Activated CD4-positive, alpha-beta T cell treated with anti-CD3 and anti-CD28 coated beads for 36 hours (primary cell): ENCODE data around the gene SUPT20H. TPM values are rescaled to one million over a fixed set of nuclear protein-coding genes. Genes with fewer than 3 reads are reported as not detected.
A peak's percentile ranks its signal among the peaks of the same experiment; 100 is the strongest.

Experiments
- ATAC-seq: fragments of 200-7000 bp; cut with Tn5 transposase; one replicate; pipeline ENCODE4 v1.10.0; 2021; ENCODE audit warnings: mild to moderate bottlenecking, moderate library complexity
- CTCF ChIA-PET: fragments of 350-600 bp; sonication (Branson Sonifier 250); formaldehyde crosslinking; loops from one replicate; lab custom pipeline; 2021; ENCODE audit warnings: antibody characterized with exemption; lab: Charles Lee
- POLR2A ChIA-PET: fragments of 350-600 bp; sonication (Branson Sonifier 250); formaldehyde crosslinking; loops from one replicate; lab custom pipeline; 2021; ENCODE audit warnings: antibody characterized with exemption, inconsistent platforms; lab: Charles Lee
- DNase-seq: peaks from one replicate; pipeline ENCODE4 v3.0.0-alpha.2; 2020
- H3K27ac Mint-ChIP-seq: one replicate; pipeline ENCODE4 v1.8.0; 2021; ENCODE audit warnings: mixed read lengths
- H3K27me3 Mint-ChIP-seq: one replicate; pipeline ENCODE4 v1.8.0; 2021; ENCODE audit warnings: mixed read lengths
- H3K36me3 Mint-ChIP-seq: one replicate; pipeline ENCODE4 v1.8.0; 2021; ENCODE audit warnings: low read depth, mixed read lengths
- H3K4me1 Mint-ChIP-seq: one replicate; pipeline ENCODE4 v1.8.0; 2021; ENCODE audit warnings: mixed read lengths
- H3K4me3 Mint-ChIP-seq: one replicate; pipeline ENCODE4 v1.8.0; 2021; ENCODE audit warnings: mild to moderate bottlenecking, moderate library complexity, mixed read lengths
- H3K9me3 Mint-ChIP-seq: one replicate; pipeline ENCODE4 v1.8.0; 2021; ENCODE audit warnings: low read depth, mixed read lengths
- intact Hi-C, 2 experiments: fragments of 100-400 bp; cut with DNase I in 1 of 2; cut with micrococcal nuclease in 1 of 2; formaldehyde crosslinking; loops; one replicate each; pipeline versions ENCODE4 v1.14.2 to v1.15.1; 2022 to 2024; cut with DNase I, micrococcal nuclease
- total RNA-seq, 2 experiments: library from RNA; stranded (reverse); gene quantifications; one replicate each; pipeline ENCODE4 v1.2.3, GENCODE V29; 2021

The SUPT20H gene
- total RNA-seq: 10 to 100 TPM; 67.2 to 69.4 TPM

GRCh38 chr13:37058910-37059847, at the start of gene SUPT20H:
SUPT20H (minus strand) TSS chr13:37059688; CDS start chr13:37051490, 8,198 bp downstream.
- Mint-ChIP-seq H3K4me3 (peak within 1 kb of the TSS; percentile 98), H3K36me3 (peaks cover 27% of the 10 kb centered on the region), H3K4me1 (peaks cover 32% of the 10 kb centered on the region), H3K27me3 (no peaks in the 10 kb centered on the region), H3K9me3 (peaks cover 2% of the 10 kb centered on the region), H3K27ac (peak within 1 kb of the TSS; percentile 88)
- CTCF ChIA-PET: interaction anchor here (0.8 kb wide), 1 partner anchor 1982 kb away, joined by 4 read pairs; no protein-coding TSS in a partner anchor
- intact Hi-C loops: loop anchor here (1.0 to 5.0 kb wide), 7 partner anchors 60 to 1978 kb away; partner anchors contain the start of genes ALG5 (in 2 of the 2), UFM1 (in 2 of the 2) and RFXAP (in 1 of the 2)
- POLR2A ChIA-PET: no interaction called here
- ATAC-seq: peak; percentile 98
- peak; percentile 97 for DNase-seq

- ATAC-seq: no peak
- POLR2A ChIA-PET: no interaction called here
- no peak overlapping the region for H3K4me3 Mint-ChIP-seq
- no peak overlapping the region for H3K27ac Mint-ChIP-seq
- CTCF ChIA-PET: interaction anchor here (1.1 kb wide), 1 partner anchor 1461 kb away, joined by 3 read pairs; no protein-coding TSS in a partner anchor
- H3K36me3 Mint-ChIP-seq: no peaks in the 10 kb centered on the region
- H3K4me1 Mint-ChIP-seq: no peaks in the 10 kb centered on the region
- intact Hi-C loops: loop anchor here in 1 of 2 experiments (1.0 to 10.0 kb wide), 3 partner anchors 493 to 1764 kb away; no protein-coding TSS in a partner anchor
- H3K27me3 Mint-ChIP-seq: peaks cover 6% of the 10 kb centered on the region
- DNase-seq: no peak
- H3K9me3 Mint-ChIP-seq: no peaks in the 10 kb centered on the region
Observed at GRCh38 chr13:37109051-37109678, 49.7 kb upstream of the SUPT20H start.

- H3K27ac Mint-ChIP-seq: no peak overlapping the region
- no peak for ATAC-seq
- H3K36me3 Mint-ChIP-seq: no peaks in the 10 kb centered on the region
- ChIA-PET CTCF (interaction anchor here (1.1 kb wide), 1 partner anchor 1462 kb away, joined by 3 read pairs; no protein-coding TSS in a partner anchor), POLR2A (no interaction called here)
- H3K9me3 Mint-ChIP-seq: no peaks in the 10 kb centered on the region
- intact Hi-C loops: loop anchor here in 1 of 2 experiments (2.0 to 10.0 kb wide), 2 partner anchors 1477 to 1765 kb away; no protein-coding TSS in a partner anchor
- no peak overlapping the region for H3K4me3 Mint-ChIP-seq
- no peaks in the 10 kb centered on the region for H3K4me1 Mint-ChIP-seq
- H3K27me3 Mint-ChIP-seq: peaks cover 8% of the 10 kb centered on the region
- no peak for DNase-seq
Observed at GRCh38 chr13:37107868-37108267, 48.4 kb upstream of the SUPT20H start.

- ChIA-PET CTCF (no interaction called here), POLR2A (no interaction called here)
- Mint-ChIP-seq H3K4me3 (no peak overlapping the region), H3K4me1 (no peaks in the 10 kb centered on the region), H3K27ac (no peak overlapping the region), H3K36me3 (no peaks in the 10 kb centered on the region), H3K9me3 (no peaks in the 10 kb centered on the region), H3K27me3 (peaks cover 10% of the 10 kb centered on the region)
- intact Hi-C loops: loop anchor here in 1 of 2 experiments (10.0 kb wide), 1 partner anchor 1477 kb away; no protein-coding TSS in a partner anchor
- DNase-seq (no peak), ATAC-seq (no peak)
Observed at GRCh38 chr13:37107456-37107855, 48.0 kb upstream of the SUPT20H start.

- peaks cover 10% of the 10 kb centered on the region for H3K27me3 Mint-ChIP-seq
- H3K9me3 Mint-ChIP-seq: no peaks in the 10 kb centered on the region
- no peak for DNase-seq
- CTCF ChIA-PET: no interaction called here
- intact Hi-C loops: loop anchor here in 1 of 2 experiments (10.0 kb wide), 1 partner anchor 1478 kb away; no protein-coding TSS in a partner anchor
- POLR2A ChIA-PET: no interaction called here
- no peak overlapping the region for H3K27ac Mint-ChIP-seq
- H3K4me1 Mint-ChIP-seq: no peaks in the 10 kb centered on the region
- no peaks in the 10 kb centered on the region for H3K36me3 Mint-ChIP-seq
- H3K4me3 Mint-ChIP-seq: no peak overlapping the region
- no peak for ATAC-seq
Observed at GRCh38 chr13:37106642-37107041, 47.2 kb upstream of the SUPT20H start.

GRCh38 chr13:37105251-37105714, 45.8 kb upstream of the SUPT20H start, which contains the start of gene CSNK1A1L:
CSNK1A1L (minus strand) TSS chr13:37105664; CDS start chr13:37105256, 408 bp downstream.
- H3K4me3 Mint-ChIP-seq: no peak within 1 kb of the TSS
- ATAC-seq: no peak
- H3K4me1 Mint-ChIP-seq: no peaks in the 10 kb centered on the region
- H3K27ac Mint-ChIP-seq: no peak within 1 kb of the TSS
- H3K27me3 Mint-ChIP-seq: peaks cover 14% of the 10 kb centered on the region
- H3K36me3 Mint-ChIP-seq: no peaks in the 10 kb centered on the region
- ChIA-PET CTCF (no interaction called here), POLR2A (no interaction called here)
- intact Hi-C loops: loop anchor here in 1 of 2 experiments (10.0 kb wide), 1 partner anchor 1480 kb away; no protein-coding TSS in a partner anchor
- DNase-seq: no peak
- no peaks in the 10 kb centered on the region for H3K9me3 Mint-ChIP-seq

GRCh38 chr13:37102896-37103295, 43.4 kb upstream of the SUPT20H start:
- intact Hi-C loops: loop anchor here in 1 of 2 experiments (10.0 kb wide), 1 partner anchor 1482 kb away; no protein-coding TSS in a partner anchor
- ChIA-PET POLR2A (no interaction called here), CTCF (no interaction called here)
- ATAC-seq (no peak), DNase-seq (no peak)
- H3K9me3 Mint-ChIP-seq: no peaks in the 10 kb centered on the region
- H3K36me3 Mint-ChIP-seq: no peaks in the 10 kb centered on the region
- H3K27me3 Mint-ChIP-seq: peaks cover 13% of the 10 kb centered on the region
- no peak overlapping the region for H3K27ac Mint-ChIP-seq
- no peak overlapping the region for H3K4me3 Mint-ChIP-seq
- H3K4me1 Mint-ChIP-seq: no peaks in the 10 kb centered on the region

- Mint-ChIP-seq H3K27me3 (peaks cover 13% of the 10 kb centered on the region), H3K27ac (no peak overlapping the region), H3K9me3 (no peaks in the 10 kb centered on the region), H3K4me3 (no peak overlapping the region), H3K4me1 (peaks cover 5% of the 10 kb centered on the region), H3K36me3 (no peaks in the 10 kb centered on the region)
- POLR2A ChIA-PET: no interaction called here
- ATAC-seq: no peak
- DNase-seq: no peak
- CTCF ChIA-PET: interaction anchor here (0.7 kb wide), 1 partner anchor 1763 kb away, joined by 3 read pairs; no protein-coding TSS in a partner anchor
- intact Hi-C loops: loop anchor here in 1 of 2 experiments (10.0 kb wide), 1 partner anchor 1484 kb away; no protein-coding TSS in a partner anchor
Observed at GRCh38 chr13:37101201-37101600, 41.7 kb upstream of the SUPT20H start.

GRCh38 chr13:37100731-37101130, 41.2 kb upstream of the SUPT20H start:
- intact Hi-C loops: loop anchor here in 1 of 2 experiments (10.0 kb wide), 1 partner anchor 1484 kb away; no protein-coding TSS in a partner anchor
- H3K27ac Mint-ChIP-seq: no peak overlapping the region
- peaks cover 13% of the 10 kb centered on the region for H3K27me3 Mint-ChIP-seq
- H3K9me3 Mint-ChIP-seq: no peaks in the 10 kb centered on the region
- CTCF ChIA-PET: interaction anchor here (1.0 kb wide), 1 partner anchor 9 kb away, joined by 3 read pairs; no protein-coding TSS in a partner anchor
- no peaks in the 10 kb centered on the region for H3K36me3 Mint-ChIP-seq
- no peak for ATAC-seq
- H3K4me3 Mint-ChIP-seq: no peak overlapping the region
- POLR2A ChIA-PET: no interaction called here
- H3K4me1 Mint-ChIP-seq: peaks cover 5% of the 10 kb centered on the region
- no peak for DNase-seq

- no peak overlapping the region for H3K27ac Mint-ChIP-seq
- H3K27me3 Mint-ChIP-seq: peaks cover 10% of the 10 kb centered on the region
- DNase-seq: no peak
- H3K4me3 Mint-ChIP-seq: no peak overlapping the region
- ChIA-PET POLR2A (no interaction called here), CTCF (no interaction called here)
- intact Hi-C loops: no loop called here
- peaks cover 5% of the 10 kb centered on the region for H3K4me1 Mint-ChIP-seq
- no peaks in the 10 kb centered on the region for H3K9me3 Mint-ChIP-seq
- ATAC-seq: no peak
- no peaks in the 10 kb centered on the region for H3K36me3 Mint-ChIP-seq
Observed at GRCh38 chr13:37097076-37097475, 37.6 kb upstream of the SUPT20H start.

- H3K4me1 Mint-ChIP-seq: peaks cover 5% of the 10 kb centered on the region
- ATAC-seq (no peak), DNase-seq (no peak)
- H3K9me3 Mint-ChIP-seq: no peaks in the 10 kb centered on the region
- CTCF ChIA-PET: no interaction called here
- no peak overlapping the region for H3K27ac Mint-ChIP-seq
- H3K4me3 Mint-ChIP-seq: no peak overlapping the region
- H3K36me3 Mint-ChIP-seq: no peaks in the 10 kb centered on the region
- peaks cover 6% of the 10 kb centered on the region for H3K27me3 Mint-ChIP-seq
- POLR2A ChIA-PET: no interaction called here
- intact Hi-C loops: no loop called here
Observed at GRCh38 chr13:37094840-37095239, 35.4 kb upstream of the SUPT20H start.
